ENCODE results near the gene THSD7B. TPM values are rescaled to one million over a fixed set of nuclear protein-coding genes. Genes with fewer than 3 reads are reported as not detected.
"Not testable (repeated sequence)": the region's sequence is repeated elsewhere in the genome, so short reads cannot be mapped to it uniquely, and the experiment has no call there.

THSD7B gene
- total RNA-seq, 1 donor from 2014 or later = 9.4 TPM

GRCh38 chr2:137676346-137676745, 911.0 kb downstream of the THSD7B start:
- intact Hi-C loops (cut with DNase I) = no loop called here
- DNase-seq (ENCODE audit: low spot score) = no peak
- ATAC-seq = peak; percentile 59

DNA sequence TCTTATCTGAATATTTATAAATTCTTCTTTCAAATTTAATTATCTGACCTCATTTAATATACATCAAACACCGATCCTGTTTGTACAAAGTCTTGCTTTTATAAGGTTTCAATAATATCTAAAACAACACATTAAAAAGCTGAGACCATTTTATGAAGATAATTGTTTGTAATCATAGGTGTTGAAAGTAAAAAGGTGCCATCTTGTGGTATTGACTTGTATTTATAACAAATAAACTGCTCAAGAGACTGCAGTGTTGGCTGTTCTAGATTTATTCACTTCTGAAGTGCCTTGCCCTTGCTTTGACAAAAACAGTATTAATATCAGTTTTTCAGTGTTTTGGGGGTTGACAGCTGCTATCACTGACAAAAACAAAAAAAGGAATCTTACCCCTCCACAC, 912.1 kb downstream of the THSD7B start:
- ATAC-seq = no peak
- intact Hi-C loops (cut with DNase I) = no loop called here
- DNase-seq (ENCODE audit: low spot score) = no peak

DNA sequence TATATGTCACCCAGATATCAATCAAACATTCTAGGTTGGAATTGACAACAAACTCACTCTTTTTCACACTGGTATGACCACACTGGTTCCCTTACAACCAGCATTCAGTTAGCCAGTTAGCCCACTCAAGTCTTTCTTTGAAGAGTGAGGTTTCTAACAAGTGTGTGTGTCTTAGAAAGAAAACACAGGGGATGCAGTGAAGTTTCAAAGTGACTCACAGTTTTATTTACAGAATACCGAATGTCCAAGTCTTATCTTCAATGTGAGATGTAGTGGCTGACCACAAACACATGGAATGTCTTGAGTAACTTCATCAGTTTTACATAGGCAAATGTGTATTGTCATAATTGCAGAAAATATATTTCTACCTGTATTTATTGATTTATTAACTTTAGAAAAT, 924.2 kb downstream of the THSD7B start:
- ATAC-seq = no peak
- intact Hi-C loops (cut with DNase I) = no loop called here
- no peak for DNase-seq (ENCODE audit: low spot score)

DNA sequence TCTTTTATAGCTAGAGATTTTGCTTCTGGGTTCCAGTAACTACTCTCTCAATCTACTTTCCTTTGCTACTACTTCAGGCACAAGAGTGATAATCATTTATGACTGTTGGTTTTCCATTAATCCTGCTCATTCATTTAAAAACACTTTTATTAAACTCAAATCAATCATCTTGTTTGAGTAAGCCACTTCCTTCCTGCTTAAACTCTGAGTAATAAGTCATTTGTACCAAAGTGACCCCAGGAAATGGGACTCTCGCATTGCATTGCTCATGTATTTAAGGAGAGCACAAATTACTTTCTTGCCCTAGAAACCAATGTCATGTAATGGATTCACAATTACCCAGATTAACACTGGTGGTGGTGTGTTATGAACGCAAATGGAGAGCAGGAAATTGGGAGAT, 928.2 kb downstream of the THSD7B start:
- ATAC-seq (no peak), DNase-seq (ENCODE audit: low spot score) (no peak)
- intact Hi-C loops (cut with DNase I) = no loop called here

DNA sequence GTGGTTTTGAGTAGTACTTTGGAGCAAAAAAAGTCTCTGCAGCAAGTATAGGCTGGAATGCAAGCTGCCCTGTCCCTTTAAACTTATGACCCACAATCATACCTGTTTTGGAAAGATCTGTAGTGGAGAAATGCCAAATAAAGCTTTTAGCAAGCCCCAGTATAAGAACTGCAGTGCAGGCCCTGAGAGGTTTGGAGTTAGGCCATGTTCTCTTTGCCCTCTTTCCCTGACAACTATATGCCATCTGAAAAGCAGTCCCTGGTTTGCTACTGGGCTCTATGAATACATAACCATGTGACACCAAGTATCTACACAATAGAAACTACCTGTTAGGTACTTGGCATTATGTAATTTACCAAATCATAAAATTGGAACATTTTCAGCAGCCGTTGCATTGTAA, 931.6 kb downstream of the THSD7B start:
- no peak for ATAC-seq

GRCh38 chr2:137700250-137700649, 934.9 kb downstream of the THSD7B start:
- intact Hi-C loops (cut with DNase I) = not testable (repeated sequence)

More for the DNA sequence above, 931.6 kb downstream of the THSD7B start:
- intact Hi-C loops (cut with DNase I) = no loop called here
- DNase-seq (ENCODE audit: low spot score) = no peak

GRCh38 chr2:137700681-137701080, 935.3 kb downstream of the THSD7B start:
- ATAC-seq (no peak), DNase-seq (ENCODE audit: low spot score) (no peak)
- intact Hi-C loops (cut with DNase I) = no loop called here

More at GRCh38 chr2:137700250-137700649, 934.9 kb downstream of the THSD7B start:
- DNase-seq (ENCODE audit: low spot score); ATAC-seq: not testable (repeated sequence)

DNA sequence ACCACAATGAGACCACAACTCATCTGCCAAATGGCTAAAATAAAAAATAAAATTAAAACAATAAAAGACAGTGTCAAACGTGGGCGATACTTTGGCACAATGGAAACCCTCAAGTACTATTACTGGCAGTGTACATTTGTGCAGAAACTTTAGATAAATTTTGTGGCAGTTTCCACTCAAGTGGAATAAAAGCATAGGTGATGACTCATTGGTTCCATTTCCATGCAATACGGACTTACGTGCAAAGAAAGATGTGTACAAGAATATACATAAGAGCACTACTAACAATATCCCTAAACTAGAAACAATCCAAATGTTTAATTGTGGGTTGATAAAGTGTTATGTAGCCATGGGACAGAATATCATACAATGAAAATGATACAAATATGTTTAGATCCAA, 940.0 kb downstream of the THSD7B start:
- DNase-seq (ENCODE audit: low spot score) (no peak), ATAC-seq (no peak)
- intact Hi-C loops (cut with DNase I) = no loop called here

DNA sequence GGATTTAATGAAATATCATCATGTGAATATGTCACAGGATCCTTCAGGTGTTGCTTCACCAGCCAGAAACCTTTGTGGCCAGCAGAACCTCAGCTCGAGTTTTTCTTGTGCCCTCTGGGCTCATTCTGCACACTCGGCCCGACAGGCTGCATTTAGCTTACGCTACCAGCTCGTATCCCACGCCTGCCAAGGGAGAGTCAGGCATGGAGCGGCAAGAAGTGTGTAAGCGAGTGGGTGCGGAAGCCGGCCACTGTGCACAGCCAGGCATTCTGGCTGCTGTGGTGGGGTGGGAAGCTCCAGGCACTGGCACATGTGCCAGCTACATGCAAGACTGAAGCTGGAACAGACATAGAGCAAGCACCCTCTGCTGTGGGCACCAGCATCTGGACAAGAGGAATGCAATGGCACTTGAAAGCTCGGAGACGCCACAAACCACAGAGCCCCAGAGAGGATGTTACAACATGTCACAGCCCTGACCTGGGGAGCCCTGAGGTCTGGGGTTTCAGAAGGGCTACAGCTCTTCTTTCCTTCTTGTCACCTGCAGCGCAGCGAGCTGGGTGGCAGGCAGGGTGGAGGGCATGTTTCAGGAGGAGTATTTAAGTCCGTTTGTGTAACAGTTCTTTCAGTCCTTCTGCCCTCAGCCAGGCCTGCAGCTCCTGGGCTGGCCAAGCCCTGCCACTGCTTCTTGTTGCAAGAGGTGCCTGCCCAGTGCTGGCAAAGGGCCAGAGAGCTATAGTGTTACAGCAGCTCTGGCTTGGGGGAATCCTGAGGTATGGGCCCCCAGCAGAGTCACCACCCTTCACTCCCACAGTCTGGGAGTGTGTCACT, 941.7 kb downstream of the THSD7B start:
- DNase-seq (ENCODE audit: low spot score) (no peak), ATAC-seq (no peak)
- intact Hi-C loops (cut with DNase I) = no loop called here

GRCh38 chr2:137708311-137708710, 943.0 kb downstream of the THSD7B start:
- intact Hi-C loops (cut with DNase I) = no loop called here
- no peak for DNase-seq (ENCODE audit: low spot score)
- no peak for ATAC-seq

DNA sequence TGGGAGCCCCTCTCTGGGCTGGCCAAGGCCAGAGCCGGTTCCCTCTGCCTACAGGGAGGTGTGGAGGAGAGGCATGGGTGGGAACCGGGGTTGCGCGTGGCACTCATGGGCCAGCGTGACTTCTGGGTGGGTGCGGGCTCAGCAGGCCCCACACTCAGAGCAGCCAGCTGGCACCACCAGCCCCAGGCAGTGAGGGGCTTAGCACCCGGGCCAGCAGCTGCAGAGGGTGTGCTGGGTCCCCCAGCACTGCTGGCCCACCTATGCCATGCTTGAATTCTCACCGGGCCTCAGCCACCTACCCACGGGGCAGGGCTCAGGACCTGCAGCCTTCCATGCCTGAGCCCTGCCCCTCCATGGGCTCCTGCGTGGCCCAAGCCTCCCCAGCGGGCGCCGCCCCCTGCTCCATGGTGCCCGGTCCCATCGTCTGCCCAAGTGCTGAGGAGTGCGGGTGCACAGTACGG, 950.4 kb downstream of the THSD7B start:
- peak; percentile 20 for ATAC-seq
- intact Hi-C loops (cut with DNase I) = no loop called here
- DNase-seq (ENCODE audit: low spot score) = no peak

DNA sequence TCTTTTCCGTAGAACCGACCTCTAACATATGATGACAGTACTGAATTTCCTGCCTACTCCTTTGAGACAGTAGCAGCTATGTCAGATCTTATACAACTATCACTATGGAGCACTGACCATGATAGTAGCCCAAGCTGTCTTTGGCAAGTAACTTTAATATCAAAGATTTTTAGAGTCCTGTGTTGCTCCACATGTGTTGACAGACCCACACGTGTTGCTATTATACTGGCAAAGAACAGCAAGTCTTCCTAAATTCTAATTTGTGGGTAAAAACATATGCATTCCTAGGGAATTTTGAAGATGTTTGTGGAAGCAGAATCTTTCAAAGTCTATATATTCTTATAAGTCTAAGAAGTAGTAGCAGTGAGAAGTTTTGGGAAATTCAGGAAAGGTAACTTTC, 953.4 kb downstream of the THSD7B start:
- DNase-seq (ENCODE audit: low spot score) = no peak
- intact Hi-C loops (cut with DNase I) = no loop called here
- ATAC-seq = no peak

DNA sequence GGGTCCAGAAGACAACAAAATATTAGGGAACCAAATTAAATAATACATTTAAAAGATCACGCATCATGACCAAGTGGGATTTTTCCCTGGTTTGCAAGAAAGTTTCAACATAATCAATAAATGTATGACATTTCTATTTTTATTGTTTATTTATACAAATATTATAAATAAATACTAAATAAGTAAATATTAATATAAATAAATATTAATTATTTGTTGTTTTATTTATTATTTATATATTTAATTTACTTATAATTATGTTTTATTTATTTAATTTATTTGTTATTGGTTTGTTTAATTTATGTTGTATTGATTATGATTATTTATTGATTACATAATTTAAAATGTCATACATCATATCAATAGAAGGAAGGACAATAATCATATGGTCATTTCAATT, 956.4 kb downstream of the THSD7B start:
- intact Hi-C loops (cut with DNase I) = no loop called here
- no peak for ATAC-seq

GRCh38 chr2:137724912-137725311, 959.6 kb downstream of the THSD7B start:
- no peak for ATAC-seq
- intact Hi-C loops (cut with DNase I) = no loop called here

More for the DNA sequence above, 956.4 kb downstream of the THSD7B start:
- no peak for DNase-seq (ENCODE audit: low spot score)

More at GRCh38 chr2:137724912-137725311, 959.6 kb downstream of the THSD7B start:
- DNase-seq (ENCODE audit: low spot score) = no peak
